H1 (cell line): ENCODE measurements around the gene XAB2. TPM values are rescaled to one million over a fixed set of nuclear protein-coding genes. Genes with fewer than 3 reads are reported as not detected.
A peak's percentile ranks its signal among the peaks of the same experiment; 100 is the strongest.

ENCODE experiments used
- CTCF ChIA-PET: fragments of 300-600 bp; sonication (Branson Sonifier 250); formaldehyde crosslinking; loops from one replicate; lab custom pipeline; 2021; ENCODE audit not compliant: partially characterized antibody; lab: Charles Lee
- POLR2A ChIA-PET: fragments of 300-600 bp; sonication (Branson Sonifier 250); formaldehyde crosslinking; loops from one replicate; lab custom pipeline; 2021; ENCODE audit warnings: inconsistent platforms; ENCODE audit not compliant: partially characterized antibody; lab: Charles Lee
- DNase-seq, 2 experiments: peaks; one replicate each; pipeline versions ENCODE4 v3.0.0 to v3.0.0-alpha.2; 2010 to 2022; ENCODE audit warnings: low spot score in 2 of 2, low read depth in 1 of 2, mixed read lengths in 1 of 2
- FAIRE-seq: peaks from 2 replicates; lab custom pipeline; 2011; peaks lifted over from hg19 to GRCh38; lab: Jason Lieb, UNC
- H2AFZ ChIP-seq: 2 replicates; pipeline ENCODE4 v1.8.1; 2012; ENCODE audit warnings: low read length, inconsistent platforms
- H2AK5ac ChIP-seq: 2 replicates; pipeline ENCODE4 v1.6.1; 2013; ENCODE audit warnings: low read depth, low read length
- H2BK120ac ChIP-seq: replicated peaks from 2 replicates; pipeline ENCODE3; 2013; ENCODE audit warnings: low read depth, low read length, inconsistent platforms
- H2BK12ac ChIP-seq: 2 replicates; pipeline ENCODE4 v1.6.1; 2013; ENCODE audit warnings: low read depth, low read length
- H2BK15ac ChIP-seq: 2 replicates; pipeline ENCODE4 v1.6.1; 2013; ENCODE audit warnings: low read length
- H2BK20ac ChIP-seq: 2 replicates; pipeline ENCODE4 v1.6.1; 2013; ENCODE audit warnings: low read length
- H2BK5ac ChIP-seq: 2 replicates; pipeline ENCODE4 v1.6.1; 2013; ENCODE audit warnings: low read depth, low read length
- H3K14ac ChIP-seq: 2 replicates; pipeline ENCODE4 v1.6.1; 2013; ENCODE audit warnings: inconsistent platforms; ENCODE audit not compliant: insufficient read length
- H3K18ac ChIP-seq: 2 replicates; pipeline ENCODE4 v1.6.1; 2013; ENCODE audit warnings: low read length; ENCODE audit errors: extremely low read depth
- H3K23ac ChIP-seq: 2 replicates; pipeline ENCODE4 v1.6.1; 2013; ENCODE audit warnings: inconsistent platforms; ENCODE audit not compliant: insufficient read length
- H3K23me2 ChIP-seq: 2 replicates; pipeline ENCODE4 v1.6.1; 2013; ENCODE audit warnings: low read depth, low read length
- H3K27ac ChIP-seq: 2 replicates; pipeline ENCODE4 v1.6.1; 2011; ENCODE audit warnings: low read depth, low read length, inconsistent platforms
- H3K27me3 ChIP-seq, 4 experiments: replicated peaks in 1 of 4; 1 replicate in 1 of 4; 2 replicates in 3 of 4; pipeline versions ENCODE4 v1.6.1 to v1.8.1; 2011 to 2013; ENCODE audit warnings: low read length in 3 of 4, mild to moderate bottlenecking in 3 of 4, inconsistent platforms in 2 of 4, mixed read lengths in 2 of 4, moderate library complexity in 1 of 4; ENCODE audit not compliant: control insufficient read depth in 3 of 4, insufficient read depth in 3 of 4; ENCODE audit errors: extremely low read depth in 1 of 4
- H3K36me3 ChIP-seq, 4 experiments: 2 replicates each; pipeline versions ENCODE4 v1.6.1 to v1.8.1; 2011 to 2013; ENCODE audit warnings: mild to moderate bottlenecking in 4 of 4, low read length in 3 of 4, moderate library complexity in 2 of 4, control low read depth in 1 of 4, inconsistent platforms in 1 of 4; ENCODE audit not compliant: insufficient read depth in 4 of 4, control insufficient read depth in 2 of 4
- H3K4ac ChIP-seq: replicated peaks from 2 replicates; pipeline ENCODE3; 2013; ENCODE audit warnings: low read length, low read depth, mixed read lengths, inconsistent platforms; ENCODE audit not compliant: insufficient read length
- H3K4me1 ChIP-seq, 4 experiments: replicated peaks in 1 of 4; 1 replicate in 1 of 4; 2 replicates in 3 of 4; pipeline versions ENCODE4 v1.6.1 to v1.8.1; 2011 to 2013; ENCODE audit warnings: low read length in 3 of 4, inconsistent platforms in 2 of 4, mixed read lengths in 1 of 4; ENCODE audit not compliant: insufficient read depth in 4 of 4, control insufficient read depth in 3 of 4
- H3K4me2 ChIP-seq, 2 experiments: 2 replicates each; pipeline versions ENCODE4 v1.6.1 to v1.8.1; 2011 to 2013; ENCODE audit warnings: low read depth in 2 of 2, low read length in 2 of 2, control low read depth in 1 of 2, inconsistent platforms in 1 of 2, mild to moderate bottlenecking in 1 of 2; ENCODE audit not compliant: insufficient read depth in 1 of 2
- H3K4me3 ChIP-seq, 4 experiments: fragments of 200-600, 300-600 bp in 1 of 4; sonication (generic), shearing (Covaris generic), sonication (Bioruptor Twin) in 1 of 4; 2 replicates each; pipeline versions ENCODE4 v1.5.1 to v1.8.1; 2011 to 2016; ENCODE audit warnings: low read length in 4 of 4, low read depth in 3 of 4, control low read depth in 2 of 4, inconsistent platforms in 2 of 4, mild to moderate bottlenecking in 2 of 4, mixed read lengths in 1 of 4, moderate library complexity in 1 of 4; ENCODE audit not compliant: insufficient read depth in 2 of 4; ENCODE audit errors: extremely low read depth in 1 of 4
- H3K56ac ChIP-seq: replicated peaks from 2 replicates; pipeline ENCODE3; 2013; ENCODE audit warnings: low read depth, mild to moderate bottlenecking, mixed read lengths, low read length, inconsistent platforms; ENCODE audit not compliant: insufficient read length
- H3K79me1 ChIP-seq: 2 replicates; pipeline ENCODE4 v1.6.1; 2013; ENCODE audit warnings: low read depth, low read length, control low read depth
- H3K79me2 ChIP-seq, 2 experiments: 2 replicates each; pipeline versions ENCODE4 v1.6.1 to v1.8.1; 2012 to 2013; ENCODE audit warnings: low read length in 2 of 2, mild to moderate bottlenecking in 2 of 2, inconsistent platforms in 1 of 2; ENCODE audit not compliant: insufficient read depth in 2 of 2, control insufficient read depth in 1 of 2
- H3K9ac ChIP-seq, 4 experiments: replicated peaks in 1 of 4; 1 replicate in 1 of 4; 2 replicates in 3 of 4; pipeline versions ENCODE4 v1.6.1 to v1.8.1; 2011 to 2013; ENCODE audit warnings: low read depth in 3 of 4, low read length in 3 of 4, control low read depth in 2 of 4, mild to moderate bottlenecking in 2 of 4, moderate library complexity in 2 of 4, inconsistent platforms in 1 of 4; ENCODE audit errors: extremely low read depth in 1 of 4
- H3K9me3 ChIP-seq, 2 experiments: 2 replicates each; pipeline versions ENCODE4 v1.6.1 to v1.8.1; 2012 to 2013; ENCODE audit warnings: mild to moderate bottlenecking in 2 of 2, moderate library complexity in 2 of 2, control low read depth in 1 of 2, inconsistent platforms in 1 of 2, low read depth in 1 of 2, low read length in 1 of 2, mixed read lengths in 1 of 2; ENCODE audit not compliant: insufficient read depth in 2 of 2
- H4K20me1 ChIP-seq, 2 experiments: replicated peaks in 1 of 2; 2 replicates each; pipeline versions ENCODE3 to v1.8.1; 2011 to 2013; ENCODE audit warnings: inconsistent platforms in 2 of 2, low read length in 2 of 2, mild to moderate bottlenecking in 1 of 2; ENCODE audit not compliant: insufficient read depth in 2 of 2, control insufficient read depth in 1 of 2
- H4K5ac ChIP-seq: 2 replicates; pipeline ENCODE4 v1.6.1; 2013; ENCODE audit warnings: low read length, low read depth, mixed read lengths, inconsistent platforms; ENCODE audit not compliant: insufficient read length
- H4K8ac ChIP-seq: 2 replicates; pipeline ENCODE4 v1.8.0; 2013; ENCODE audit warnings: mild to moderate bottlenecking, moderate library complexity, low read length, inconsistent platforms; ENCODE audit not compliant: insufficient read depth; ENCODE audit errors: extremely low read depth
- H4K91ac ChIP-seq: replicated peaks from 2 replicates; pipeline ENCODE3; 2013; ENCODE audit warnings: low read length, mixed read lengths, inconsistent platforms; ENCODE audit not compliant: insufficient read length
- ASH2L ChIP-seq: fragments of 200-600, 300-600 bp; sonication (generic); IDR thresholded peaks from one replicate; pipeline ENCODE4 v1.7.1; 2017; ENCODE audit warnings: low read length
- ATF2 ChIP-seq: IDR thresholded peaks from 2 replicates; pipeline ENCODE4 v1.6.1; 2012; ENCODE audit warnings: low read length, inconsistent platforms
- BCL11A ChIP-seq, 2 experiments: IDR thresholded peaks; one replicate each; pipeline ENCODE4 v1.6.1; 2011; ENCODE audit warnings: low read depth in 2 of 2, low read length in 2 of 2, mild to moderate bottlenecking in 2 of 2
- EGR1 ChIP-seq: IDR thresholded peaks from 2 replicates; pipeline ENCODE4 v1.6.1; 2011; ENCODE audit warnings: low read depth, low read length, borderline replicate concordance
- EZH2 ChIP-seq: fragments of 200-600 bp; sonication (generic); IDR thresholded peaks from 2 replicates; pipeline ENCODE4 v1.7.1; 2012; ENCODE audit warnings: low read depth, mild to moderate bottlenecking, moderate library complexity, low read length, inconsistent platforms; ENCODE audit not compliant: severe bottlenecking
- GTF2F1 ChIP-seq: IDR thresholded peaks from 2 replicates; pipeline ENCODE4 v1.6.1; 2012; ENCODE audit warnings: low read depth, low read length, improper control_type of control experiment, borderline replicate concordance
- JUND ChIP-seq: IDR thresholded peaks from 2 replicates; pipeline ENCODE4 v1.6.1; 2011; ENCODE audit warnings: mild to moderate bottlenecking, improper control_type of control experiment, low read length
- NANOG ChIP-seq: IDR thresholded peaks from 2 replicates; pipeline ENCODE4 v1.6.1; 2011; ENCODE audit warnings: low read length, low read depth, mild to moderate bottlenecking, inconsistent platforms; ENCODE audit not compliant: insufficient read depth, poor library complexity, severe bottlenecking
- SIN3A ChIP-seq, 2 experiments: IDR thresholded peaks in 1 of 2; conservative IDR thresholded peaks in 1 of 2; 2 replicates each; pipeline ENCODE4 v1.6.1; 2011 to 2012; ENCODE audit warnings: low read length in 2 of 2, improper control_type of control experiment in 1 of 2, low read depth in 1 of 2, mild to moderate bottlenecking in 1 of 2
- SUZ12 ChIP-seq: fragments of 200-600 bp; sonication (generic); IDR thresholded peaks from 2 replicates; pipeline ENCODE4 v1.6.1; 2012; ENCODE audit warnings: mild to moderate bottlenecking, inconsistent platforms, low read length, moderate library complexity, mixed read lengths
- ZNF274 ChIP-seq: IDR thresholded peaks from 2 replicates; pipeline ENCODE4 v1.7.0; 2012; ENCODE audit warnings: low read length, borderline replicate concordance; ENCODE audit errors: extremely low read depth
- WGBS, 2 experiments: shearing (Covaris generic) in 1 of 2; methylation state at CpG; one replicate each; pipeline versions ENCODE4 v1.1.6 to v1.1.7; 2013 to 2015; ENCODE audit warnings: low lambda C conversion rate in 2 of 2, mixed read lengths in 2 of 2, inconsistent platforms in 1 of 2, low coverage in 1 of 2, missing lambda C conversion rate in 1 of 2; ENCODE audit not compliant: insufficient replicate concordance in 2 of 2, insufficient coverage in 1 of 2, insufficient read length in 1 of 2; ENCODE audit errors: extremely low coverage in 1 of 2, missing lambda C conversion rate in 1 of 2; 5-methylcytosine and 5-hydroxymethylcytosine counted together
- polyA plus RNA-seq, 7 experiments: library from polyadenylated mRNA; depleted of rRNA in 3 of 7; stranded (reverse) in 5 of 7; unstranded in 2 of 7; fragments of >200 nt in 5 of 7; fragments of 200-250 nt in 2 of 7; gene quantifications; 1 replicate in 5 of 7; 2 replicates in 1 of 7; 4 replicates in 1 of 7; pipeline versions ENCODE4 v1.2.1 to v1.2.3, GENCODE V29; 2011 to 2013; ENCODE audit warnings: missing spikeins in 2 of 7, mixed read lengths in 2 of 7
- total RNA-seq: library from RNA; stranded (reverse); fragmentation: NEBNext Ultra II Directional; extraction: Animal tissue kit (Norgen Biotek cat#: 25700); gene quantifications from 2 replicates; pipeline ENCODE4 v1.2.1, GENCODE V29; 2021

Gene XAB2
- total and polyA plus RNA-seq, 2 of the 8 experiments (the other 6 are each of a cell fraction or from before 2014, with no cell fraction given), result 48.2 to 49.4 TPM

- Histone ChIP-seq H3K4ac (no peak overlapping the region), H2AFZ (no peak overlapping the region), H3K18ac (no peak overlapping the region), H3K36me3 (no peaks in the 10 kb centered on the region), H2AK5ac (no peak overlapping the region), H4K5ac (no peak overlapping the region), H2BK15ac (no peak overlapping the region), H2BK5ac (no peak overlapping the region), H4K91ac (no peak overlapping the region), H2BK12ac (no peak overlapping the region), H3K79me2 (peaks cover 0 to 28% of the 10 kb centered on the region in 2 experiments; a peak in 2 of 4 replicates), H2BK20ac (no peak overlapping the region), H3K23me2 (peaks cover 11% of the 10 kb centered on the region; the same call in 1 of the 2 replicates), H3K79me1 (peaks cover 7% of the 10 kb centered on the region), H3K14ac (no peak overlapping the region), H3K4me2 (peak overlapping the region in 1 of 2 experiments; percentile 86; a peak in 1 of 4 replicates), H2BK120ac (no peak overlapping the region), H4K8ac (no peak overlapping the region), H3K23ac (no peak overlapping the region), H3K9me3 (no peaks in the 10 kb centered on the region), H3K9ac (no peak overlapping the region), H3K56ac (no peak overlapping the region), H3K27ac (no peak overlapping the region), H4K20me1 (peaks cover 8 to 19% of the 10 kb centered on the region in 2 experiments), H3K4me1 (peaks cover 0 to 11% (median 5%) of the 10 kb centered on the region in 4 experiments; a peak in 5 of 7 replicates), H3K27me3 (no peaks in the 10 kb centered on the region), H3K4me3 (no peak overlapping the region)
- DNase-seq, result no peak
- ChIA-PET POLR2A (interaction anchor here (0.6 to 0.9 kb wide), 3 partner anchors 20 to 207 kb away, joined by 3 read pairs; no protein-coding TSS in a partner anchor), CTCF (interaction anchor here (0.5 to 5.0 kb wide), 6 partner anchors 25 to 348 kb away, joined by 3 to 27 read pairs (median 3); no protein-coding TSS in a partner anchor)
- WGBS, 2 experiments, result 79% methylated on average over 6 of the region's 6 CpGs; no CpG with 5 or more reads in 1 of the 2 experiments
- no peak for FAIRE-seq
- TF ChIP-seq ZNF274 (no peak), GTF2F1 (no peak), SIN3A (conservative IDR thresholded peaks at IDR 0.05 in 1 of 2, IDR thresholded peaks at IDR 0.05 in 1 of 2; ENCODE audit: low read depth in 1 of 2, low read length in 2 of 2) (no peak), ATF2 (no peak), BCL11A (IDR thresholded peaks at IDR 0.05; ENCODE audit: low read depth in 2 of 2, low read length in 2 of 2) (no peak), EZH2 (no peak), SUZ12 (no peak), ASH2L (no peak), JUND (no peak), NANOG (no peak), EGR1 (no peak)
These were observed 31.2 kb downstream of the XAB2 start for GRCh38 chr19:7598180-7598579.
